Small intestine (tissue), 7 donors: ENCODE measurements around the gene SLC1A5. TPM values are rescaled to one million over a fixed set of nuclear protein-coding genes. Genes with fewer than 3 reads are reported as not detected.
A peak's percentile ranks its signal among the peaks of the same experiment; 100 is the strongest.
"Not testable (repeated sequence)": the region's sequence is repeated elsewhere in the genome, so short reads cannot be mapped to it uniquely, and the experiment has no call there.

Experiments used
- DNase-seq, 2 donors: peaks; one replicate each; pipeline versions ENCODE4 v3.0.0 to v3.0.0-alpha.2; 2013
- FAIRE-seq: peaks from 2 replicates; lab custom pipeline; 2012; peaks lifted over from hg19 to GRCh38; lab: Jason Lieb, UNC
- H3K27ac ChIP-seq, 3 donors: one replicate each; pipeline ENCODE4 v1.5.1; 2013; ENCODE audit warnings: low read length in 2 of 3, mild to moderate bottlenecking in 2 of 3, control low read depth in 1 of 3, inconsistent platforms in 1 of 3, low read depth in 1 of 3, moderate library complexity in 1 of 3
- H3K27me3 ChIP-seq, 3 donors: one replicate each; pipeline ENCODE4 v1.6.1; 2013; ENCODE audit warnings: low read length in 3 of 3, inconsistent platforms in 1 of 3; ENCODE audit not compliant: control insufficient read depth in 3 of 3, insufficient read depth in 3 of 3
- H3K36me3 ChIP-seq, 3 donors: one replicate each; pipeline ENCODE4 v1.6.1; 2013; ENCODE audit warnings: low read length in 3 of 3, inconsistent platforms in 1 of 3, low read depth in 1 of 3, mild to moderate bottlenecking in 1 of 3, moderate library complexity in 1 of 3; ENCODE audit not compliant: control insufficient read depth in 3 of 3, insufficient read depth in 2 of 3
- H3K4me1 ChIP-seq, 3 donors: one replicate each; pipeline ENCODE4 v1.6.1; 2013; ENCODE audit warnings: low read length in 2 of 3, inconsistent platforms in 1 of 3, low read depth in 1 of 3, mild to moderate bottlenecking in 1 of 3, moderate library complexity in 1 of 3; ENCODE audit not compliant: control insufficient read depth in 3 of 3, insufficient read depth in 2 of 3
- H3K4me3 ChIP-seq, 3 donors: one replicate each; pipeline ENCODE4 v1.5.1; 2013; ENCODE audit warnings: low read length in 3 of 3, control low read depth in 1 of 3, inconsistent platforms in 1 of 3, low read depth in 1 of 3, mild to moderate bottlenecking in 1 of 3, moderate library complexity in 1 of 3
- H3K9me3 ChIP-seq, 2 donors: one replicate each; pipeline ENCODE4 v1.6.1; 2013; ENCODE audit warnings: low read depth in 1 of 2, low read length in 1 of 2; ENCODE audit not compliant: control insufficient read depth in 2 of 2, insufficient read depth in 1 of 2
- WGBS, 3 donors: extraction: QIAGEN DNeasy Blood & Tissue Kit; methylation state at CpG; one replicate each; pipeline ENCODE4 v1.1.7; 2013; 5-methylcytosine and 5-hydroxymethylcytosine counted together
- polyA plus RNA-seq, 4 donors: library from polyadenylated mRNA; stranded (reverse) in 3 of 4; unstranded in 1 of 4; fragments of 200-250 nt in 3 of 4; fragments of 120-200 nt in 1 of 4; gene quantifications; one replicate each; pipeline versions ENCODE4 v1.2.1 to v1.2.3, GENCODE V29; 2013
- donor health status: healthy with polysubstance abuse.
- donor health status: control.
- donor health status: control.
- donor health status: Bipolar disorder and iron deficiency.
- donor health status: healthy.

SLC1A5 gene
- polyA plus RNA-seq, 4 donors = 1.6 to 159 (median 68.0) TPM

DNA sequence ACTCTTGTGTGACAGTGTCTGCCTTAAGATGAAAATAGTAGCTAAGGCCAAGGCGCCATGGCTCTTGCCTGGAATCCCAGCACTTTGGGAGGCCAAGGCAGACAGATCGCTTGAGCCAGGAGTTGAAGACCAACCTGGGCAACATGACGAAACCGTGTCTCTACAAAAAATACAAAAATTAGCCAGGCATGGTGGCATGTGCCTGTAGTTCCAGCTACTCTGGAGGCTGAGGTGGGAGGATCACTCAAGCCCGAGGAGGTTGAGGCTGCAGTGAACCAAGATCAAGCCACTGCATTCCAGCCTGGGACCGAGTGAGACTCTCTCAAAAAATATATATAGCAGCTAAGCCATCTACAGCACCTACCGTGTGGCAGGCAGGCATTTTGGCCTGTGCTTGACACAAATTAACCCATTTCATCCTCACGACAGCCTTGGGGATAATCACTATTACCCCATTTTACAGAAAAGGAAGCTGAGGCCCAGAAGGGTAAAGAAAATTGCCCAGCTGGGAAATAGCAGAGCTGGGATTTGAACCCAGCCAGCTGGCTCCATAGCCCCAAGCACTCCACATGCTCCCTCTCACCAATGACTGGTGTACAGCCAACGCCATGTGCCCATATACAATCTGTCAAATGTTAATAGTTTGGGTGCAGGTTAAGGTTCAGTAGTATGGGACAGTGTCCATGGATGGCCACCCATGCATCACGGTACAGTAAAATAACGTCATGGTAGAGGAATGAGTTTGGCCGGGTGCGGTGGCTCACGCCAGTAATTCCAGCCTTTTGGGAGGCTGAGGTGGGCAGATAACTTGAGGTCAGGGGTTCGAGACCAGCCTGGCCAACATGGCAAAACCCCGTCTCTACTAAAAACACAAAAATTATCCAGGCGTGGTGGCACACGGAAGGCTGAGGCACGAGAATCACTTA lies 3.1 kb downstream of the SLC1A5 start:
- Histone ChIP-seq H3K4me3 (peak overlapping the region in 1 of 3 donors; percentile 95), H3K36me3 (peaks cover 0 to 59% (median 15%) of the 10 kb centered on the region in 3 donors), H3K9me3 (no peaks in the 10 kb centered on the region), H3K27ac (peak overlapping the region in 2 of 3 donors; percentile 82 to 85), H3K4me1 (peaks cover 0 to 29% (median 2%) of the 10 kb centered on the region in 3 donors), H3K27me3 (no peaks in the 10 kb centered on the region)
- no peak for DNase-seq
- no peak for FAIRE-seq
- WGBS, 3 donors = 66 to 80% (median 69%) methylated on average over 19 of the region's 19 CpGs

GRCh38 chr19:46784262-46785053 lies 3.9 kb downstream of the SLC1A5 start:
- FAIRE-seq (no peak), DNase-seq (peak; percentile 66 to 86)
- Histone ChIP-seq H3K9me3 (no peaks in the 10 kb centered on the region), H3K27ac (peak overlapping the region in 2 of 3 donors; percentile 82 to 85), H3K4me3 (peak overlapping the region in 2 of 3 donors; percentile 18 to 33), H3K27me3 (no peaks in the 10 kb centered on the region), H3K36me3 (peaks cover 0 to 66% (median 15%) of the 10 kb centered on the region in 3 donors), H3K4me1 (peaks cover 0 to 29% (median 2%) of the 10 kb centered on the region in 3 donors)
- WGBS, 3 donors = 17 to 33% (median 30%) methylated on average over 17 of the region's 17 CpGs

- H3K4me3 ChIP-seq = no peak overlapping the region
- peak overlapping the region in 2 of 3 donors; percentile 77 to 82 for H3K27ac ChIP-seq
- DNase-seq = no peak
- 73 to 89% (median 82%) methylated on average over 2 of the region's 2 CpGs for WGBS, 3 donors
- no peaks in the 10 kb centered on the region for H3K27me3 ChIP-seq
- no peaks in the 10 kb centered on the region for H3K9me3 ChIP-seq
- peaks cover 0 to 26% (median 2%) of the 10 kb centered on the region in 3 donors for H3K4me1 ChIP-seq
- no peak for FAIRE-seq
- H3K36me3 ChIP-seq = peaks cover 0 to 74% (median 18%) of the 10 kb centered on the region in 3 donors
Observed at GRCh38 chr19:46783670-46784069, 4.7 kb downstream of the SLC1A5 start.

DNA sequence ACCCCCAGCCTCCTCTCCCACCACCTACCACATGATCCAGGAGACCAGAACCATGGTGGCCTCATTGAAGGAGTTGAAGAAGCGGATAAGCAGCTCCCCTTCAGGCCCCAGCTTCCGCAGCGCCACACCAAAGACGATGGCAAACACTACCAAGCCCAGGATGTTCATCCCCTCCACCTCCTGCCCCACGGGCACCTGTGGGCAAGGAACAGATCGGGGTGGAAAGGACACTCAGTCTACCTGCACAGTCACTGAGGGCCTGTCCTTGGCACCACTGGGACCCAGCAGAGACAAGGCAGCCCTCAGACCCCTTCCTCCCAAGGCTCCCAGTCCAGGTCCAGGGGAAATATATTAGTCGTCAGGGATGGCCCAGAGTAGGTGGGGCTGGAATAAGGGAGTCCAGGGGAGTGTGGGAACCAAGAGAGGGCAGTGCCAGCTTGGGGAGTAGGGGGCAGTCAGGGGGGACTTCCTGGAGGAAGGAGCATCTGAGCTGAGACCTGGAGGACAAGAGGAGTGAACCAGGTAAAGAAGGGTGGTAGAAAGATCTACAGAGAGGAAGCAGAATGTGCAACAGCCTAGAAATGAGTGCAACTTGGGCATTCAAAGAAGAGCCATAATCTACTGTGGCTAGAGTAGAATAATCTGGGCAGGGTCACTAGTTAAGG lies 5.9 kb downstream of the SLC1A5 start:
- H3K27me3 ChIP-seq = no peaks in the 10 kb centered on the region
- H3K9me3 ChIP-seq = no peaks in the 10 kb centered on the region
- H3K4me1 ChIP-seq = peaks cover 0 to 24% (median 2%) of the 10 kb centered on the region in 3 donors
- H3K36me3 ChIP-seq = peaks cover 0 to 86% (median 24%) of the 10 kb centered on the region in 3 donors
- FAIRE-seq (no peak), DNase-seq (no peak)
- 91 to 95% (median 94%) methylated on average over 7 of the region's 7 CpGs for whole genome bisulfite sequencing, 3 donors
- no peak overlapping the region for H3K27ac ChIP-seq
- H3K4me3 ChIP-seq = no peak overlapping the region

DNA sequence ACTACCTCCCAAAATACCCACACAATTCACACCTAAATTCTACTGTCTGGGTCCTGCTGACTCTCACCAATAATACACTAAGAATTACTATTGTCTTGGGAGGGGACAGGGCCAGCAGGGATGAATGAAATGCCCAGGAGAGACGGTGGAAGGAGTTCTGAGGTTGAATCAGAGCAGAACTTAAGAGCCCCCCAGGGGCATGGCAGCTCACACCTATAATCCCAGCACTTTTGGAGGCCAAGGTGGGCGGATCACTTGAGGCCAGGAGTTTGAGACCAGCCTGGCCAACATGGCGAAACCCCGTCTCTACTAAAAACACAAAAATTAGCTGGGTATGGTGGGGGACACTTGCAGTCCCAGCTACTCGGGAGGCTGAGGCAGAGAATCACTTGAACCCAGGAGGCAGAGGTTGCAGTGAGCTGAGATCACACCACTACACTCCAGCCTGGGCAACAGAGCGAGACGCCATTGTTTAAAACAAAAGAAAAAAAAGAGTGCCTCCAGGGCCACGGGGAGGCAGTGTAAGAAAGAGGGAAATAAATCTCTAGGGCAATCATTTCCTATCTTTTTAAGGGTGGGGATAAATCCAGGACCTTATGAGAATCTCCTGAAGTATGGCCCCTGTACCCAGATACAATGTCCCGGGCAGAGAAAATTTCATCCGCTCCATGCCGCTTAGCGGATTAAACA lies 10.3 kb downstream of the SLC1A5 start:
- not testable (repeated sequence) for H3K27me3 ChIP-seq, H3K9me3 ChIP-seq, DNase-seq, H3K4me1 ChIP-seq, H3K27ac ChIP-seq, FAIRE-seq, H3K4me3 ChIP-seq
- 89 to 92% (median 92%) methylated on average over 12 of the region's 12 CpGs for whole genome bisulfite sequencing, 3 donors
- peaks cover 0 to 90% (median 39%) of the 10 kb centered on the region in 3 donors for H3K36me3 ChIP-seq

GRCh38 chr19:46776927-46777911 lies 11.2 kb downstream of the SLC1A5 start:
- Histone ChIP-seq H3K9me3 (no peaks in the 10 kb centered on the region), H3K27ac (no peak overlapping the region), H3K36me3 (peaks cover 0 to 82% (median 35%) of the 10 kb centered on the region in 3 donors), H3K4me3 (no peak overlapping the region), H3K27me3 (no peaks in the 10 kb centered on the region), H3K4me1 (no peaks in the 10 kb centered on the region)
- WGBS, 3 donors = 89 to 95% (median 95%) methylated on average over 28 to 33 of the region's 33 CpGs
- FAIRE-seq = no peak
- no peak for DNase-seq

- WGBS, 3 donors = 91 to 98% (median 95%) methylated on average over 11 of the region's 11 CpGs
- FAIRE-seq = no peak
- Histone ChIP-seq H3K4me3 (no peak overlapping the region), H3K27me3 (no peaks in the 10 kb centered on the region), H3K36me3 (peaks cover 0 to 72% (median 27%) of the 10 kb centered on the region in 3 donors), H3K9me3 (no peaks in the 10 kb centered on the region), H3K27ac (no peak overlapping the region), H3K4me1 (no peaks in the 10 kb centered on the region)
- no peak for DNase-seq
Observed at GRCh38 chr19:46775642-46776258, 12.6 kb downstream of the SLC1A5 start.
